ENCODE data around the gene GABRA5. TPM values are rescaled to one million over a fixed set of nuclear protein-coding genes. Genes with fewer than 3 reads are reported as not detected.
A peak's percentile ranks its signal among the peaks of the same experiment; 100 is the strongest.

GABRA5 gene
- total RNA-seq, 6 experiments from 2014 or later: 2.0 to 4.9 (median 3.2) TPM

GRCh38 chr15:26870346-26870745 is 3.5 kb downstream of the GABRA5 start:
- Mint-ChIP-seq H3K4me3 (no peak overlapping the region), H3K27ac (no peak overlapping the region), H3K9me3 (no peaks in the 10 kb centered on the region), H3K27me3 (ENCODE audit: insufficient read depth) (no peaks in the 10 kb centered on the region), H3K4me1 (ENCODE audit: low read depth) (peaks cover 7% of the 10 kb centered on the region), H3K36me3 (ENCODE audit: low read depth) (no peaks in the 10 kb centered on the region)
- DNase-seq: no peak
- TF ChIP-seq CTCF (IDR thresholded peaks at IDR 0.05): no peak

DNA sequence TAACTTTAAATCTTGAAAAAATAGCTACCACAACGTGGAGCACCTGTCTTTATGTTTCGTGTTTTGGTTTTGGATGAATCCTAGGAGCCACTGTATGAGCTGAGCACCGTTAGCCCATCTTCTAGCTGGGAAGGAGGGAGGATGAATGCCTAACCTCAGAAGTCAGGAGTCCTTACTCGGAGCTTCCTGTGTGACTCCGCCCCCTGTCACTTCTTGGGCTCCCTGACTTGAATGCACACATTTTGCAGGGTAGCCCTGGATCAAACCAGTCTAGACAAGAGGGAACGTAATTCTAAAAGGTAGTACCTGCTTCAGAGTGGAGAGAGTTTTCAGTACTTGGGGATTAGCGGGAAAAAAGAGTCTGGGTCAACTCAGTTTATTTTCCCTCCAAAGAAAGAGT is 5.3 kb downstream of the GABRA5 start:
- Mint-ChIP-seq H3K4me3 (no peak overlapping the region), H3K27me3 (ENCODE audit: insufficient read depth) (no peaks in the 10 kb centered on the region), H3K36me3 (ENCODE audit: low read depth) (no peaks in the 10 kb centered on the region), H3K27ac (no peak overlapping the region), H3K9me3 (no peaks in the 10 kb centered on the region), H3K4me1 (ENCODE audit: low read depth) (no peaks in the 10 kb centered on the region)
- DNase-seq: no peak
- no peak for TF ChIP-seq CTCF (IDR thresholded peaks at IDR 0.05)

DNA sequence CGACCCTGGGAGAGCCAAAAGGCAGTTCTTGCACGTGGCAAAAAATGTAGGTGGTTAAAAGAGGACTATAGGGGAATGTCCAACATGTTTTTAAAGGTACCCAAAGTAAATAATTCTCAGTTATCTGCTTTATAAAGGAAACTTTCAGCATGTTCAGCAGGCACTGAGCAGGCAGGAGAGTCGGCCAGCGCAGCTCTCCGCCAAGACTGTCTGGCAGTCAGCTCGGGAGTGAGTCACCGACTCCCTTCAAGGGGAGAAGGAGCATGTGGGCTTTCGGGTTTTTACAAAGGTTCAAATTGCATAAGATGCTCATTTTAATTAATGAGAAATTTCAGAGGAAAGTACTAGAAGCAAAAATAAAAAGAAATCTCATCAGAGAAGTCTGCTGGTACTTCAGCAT is 7.0 kb downstream of the GABRA5 start:
- Mint-ChIP-seq H3K9me3 (no peaks in the 10 kb centered on the region), H3K27ac (no peak overlapping the region), H3K4me3 (no peak overlapping the region), H3K4me1 (ENCODE audit: low read depth) (no peaks in the 10 kb centered on the region), H3K36me3 (ENCODE audit: low read depth) (no peaks in the 10 kb centered on the region), H3K27me3 (ENCODE audit: insufficient read depth) (no peaks in the 10 kb centered on the region)
- TF ChIP-seq CTCF (IDR thresholded peaks at IDR 0.05): no peak
- DNase-seq: peak; percentile 15

GRCh38 chr15:26874774-26875475 is 8.1 kb downstream of the GABRA5 start:
- no peak overlapping the region for H3K27ac Mint-ChIP-seq
- DNase-seq: no peak
- H3K4me3 Mint-ChIP-seq: no peak overlapping the region
- TF ChIP-seq CTCF (IDR thresholded peaks at IDR 0.05): no peak
- H3K27me3 Mint-ChIP-seq (ENCODE audit: insufficient read depth): no peaks in the 10 kb centered on the region
- H3K4me1 Mint-ChIP-seq (ENCODE audit: low read depth): no peaks in the 10 kb centered on the region
- no peaks in the 10 kb centered on the region for H3K36me3 Mint-ChIP-seq (ENCODE audit: low read depth)
- H3K9me3 Mint-ChIP-seq: no peaks in the 10 kb centered on the region

DNA sequence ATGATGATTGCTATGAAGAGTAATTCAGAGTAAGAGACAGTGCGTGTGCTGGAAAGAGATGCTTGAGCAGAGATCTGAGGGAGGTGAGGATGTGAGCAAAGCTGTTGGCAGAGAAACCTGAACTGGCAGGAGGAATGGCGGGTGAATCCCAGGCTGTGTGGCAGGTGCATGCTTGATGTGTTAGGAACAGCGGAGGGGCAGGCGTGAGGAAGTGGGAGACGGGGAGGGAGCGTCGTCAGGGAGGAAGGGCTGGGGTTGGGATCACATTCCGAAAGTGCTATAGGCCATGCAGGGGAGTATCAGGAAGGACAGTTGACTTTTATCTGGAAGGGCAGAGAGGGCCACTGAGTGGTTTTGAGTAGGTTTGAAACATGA is 8.6 kb downstream of the GABRA5 start:
- Mint-ChIP-seq H3K27ac (no peak overlapping the region), H3K4me3 (no peak overlapping the region), H3K27me3 (ENCODE audit: insufficient read depth) (no peaks in the 10 kb centered on the region), H3K4me1 (ENCODE audit: low read depth) (no peaks in the 10 kb centered on the region), H3K36me3 (ENCODE audit: low read depth) (no peaks in the 10 kb centered on the region), H3K9me3 (no peaks in the 10 kb centered on the region)
- TF ChIP-seq CTCF (IDR thresholded peaks at IDR 0.05): no peak
- DNase-seq: no peak
